Brain pericyte (primary cell): Measurements from ENCODE around the gene PHEX.

Experiments
- DNase-seq: peaks from one replicate; pipeline ENCODE4 v3.0.0-alpha.2; 2012; ENCODE audit warnings: low read depth, low spot score

The PHEX gene

DNA sequence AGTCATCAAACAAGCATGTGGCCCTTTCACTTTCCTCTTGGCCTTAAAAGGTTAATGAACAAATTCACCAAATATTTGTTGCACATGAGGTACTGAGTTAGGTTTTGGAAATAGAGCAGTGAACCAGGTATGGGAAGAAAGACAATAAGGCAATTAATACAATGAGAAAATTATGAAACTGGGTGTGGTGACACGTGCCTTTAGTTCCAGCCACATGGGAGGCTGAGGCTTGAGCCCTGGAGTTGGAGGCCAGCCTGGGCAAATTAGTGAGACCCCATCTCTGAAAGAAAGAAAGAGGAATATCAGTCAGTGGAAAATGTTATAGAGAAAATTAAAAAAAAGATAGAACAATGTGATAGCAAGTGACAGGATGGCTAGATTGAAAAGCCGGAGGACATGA is 8.1 kb downstream of the PHEX start:
- DNase-seq: no peak

DNA sequence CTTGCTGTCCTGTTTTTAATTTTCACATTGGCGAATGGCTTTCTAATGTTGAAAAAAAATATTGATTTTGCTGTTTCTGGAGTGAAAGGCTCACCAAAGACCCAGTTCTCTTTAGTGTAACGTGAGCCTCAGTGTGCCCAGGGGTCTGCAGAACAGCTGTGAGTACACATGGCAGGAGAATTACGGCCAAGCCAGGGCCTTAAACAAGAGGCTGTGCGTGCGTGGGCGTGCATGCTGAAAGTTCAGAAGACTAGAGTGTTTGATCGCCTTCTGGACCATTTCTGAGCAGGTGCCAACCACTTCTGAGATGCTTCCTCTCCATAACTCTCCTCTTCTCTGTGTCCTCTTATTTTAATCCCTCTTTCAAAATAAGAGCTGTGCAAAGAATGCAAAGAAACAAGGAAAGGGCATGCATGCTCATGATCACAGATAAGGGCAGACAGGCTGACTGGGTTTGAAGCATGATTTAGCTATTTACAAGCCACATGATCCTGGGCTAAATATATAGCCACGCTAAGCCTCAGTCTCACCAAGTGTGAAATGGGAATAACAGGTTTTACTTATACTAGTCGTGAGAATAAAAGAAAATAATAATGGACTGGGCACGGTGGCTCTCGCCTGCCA is 9.9 kb downstream of the PHEX start:
- DNase-seq: no peak

- no peak for DNase-seq
Measured at GRCh38 chrX:22043872-22044271, 11.7 kb downstream of the PHEX start.

GRCh38 chrX:22047468-22047867 is 15.3 kb downstream of the PHEX start:
- no peak for DNase-seq

- no peak for DNase-seq
Measured at GRCh38 chrX:22053481-22053880, 21.4 kb downstream of the PHEX start.

DNA sequence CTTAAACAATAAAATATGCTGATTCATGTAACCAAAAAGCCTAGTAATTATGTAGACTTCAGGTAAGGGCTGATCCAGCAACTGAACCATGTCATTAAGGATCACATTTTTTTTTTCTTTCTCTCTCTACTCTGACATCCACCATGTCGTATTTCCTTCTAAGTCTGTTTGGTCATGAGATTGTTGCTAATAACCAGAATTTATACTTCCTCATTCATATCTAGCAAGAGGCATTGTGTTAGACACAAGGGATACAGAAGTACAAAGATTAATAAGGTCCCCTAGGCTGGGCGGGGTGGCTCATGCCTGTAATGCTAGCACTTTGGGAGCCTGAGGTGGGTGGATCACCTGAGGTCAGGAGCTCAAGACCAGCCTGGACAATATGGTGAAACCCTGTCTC is 24.1 kb downstream of the PHEX start:
- no peak for DNase-seq

GRCh38 chrX:22057667-22058066 is 25.5 kb downstream of the PHEX start:
- DNase-seq: no peak

- no peak for DNase-seq
Measured at GRCh38 chrX:22059775-22060174, 27.6 kb downstream of the PHEX start.

DNA sequence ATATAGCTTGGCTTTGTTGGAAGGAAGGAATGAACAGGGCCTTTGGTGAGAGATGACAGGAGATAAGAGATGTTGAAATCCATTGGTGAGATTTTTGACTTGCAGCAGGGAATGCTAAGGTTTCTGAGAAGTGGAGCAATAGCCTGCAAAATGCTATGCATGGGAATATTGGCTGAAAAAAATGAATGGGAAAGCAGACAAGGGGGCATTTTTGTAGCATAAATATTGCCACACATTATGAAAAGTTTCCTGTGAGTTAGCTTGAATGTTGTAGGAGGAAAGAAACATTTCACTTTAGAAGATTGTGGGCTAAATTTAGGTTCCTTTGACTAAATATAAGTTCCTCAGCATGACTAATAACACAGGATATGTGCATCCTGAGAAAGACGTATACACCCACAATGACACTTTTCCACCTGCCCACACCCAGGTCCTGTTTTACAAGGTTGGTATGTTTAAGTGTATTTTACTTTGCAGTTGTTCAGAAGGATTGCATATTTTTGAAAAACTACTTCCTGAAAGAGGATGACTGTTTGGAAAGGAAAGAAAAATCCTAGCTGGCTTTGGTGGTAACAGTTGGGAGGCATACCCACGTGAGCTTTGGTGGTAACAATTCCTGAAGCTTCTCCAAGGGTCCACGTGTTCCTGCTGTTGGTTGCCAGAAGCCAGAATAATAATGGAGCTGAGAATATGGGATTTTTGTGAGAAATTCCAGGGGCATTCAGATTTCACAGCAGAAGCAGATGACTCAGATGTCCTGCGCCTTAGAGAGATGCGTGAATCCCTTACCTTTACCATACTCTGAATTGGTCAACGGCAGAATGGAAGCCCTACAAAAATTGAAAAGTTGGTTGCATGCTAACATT is 28.5 kb downstream of the PHEX start:
- no peak for DNase-seq

- no peak for DNase-seq
Measured at GRCh38 chrX:22063284-22063683, 31.2 kb downstream of the PHEX start.

DNA sequence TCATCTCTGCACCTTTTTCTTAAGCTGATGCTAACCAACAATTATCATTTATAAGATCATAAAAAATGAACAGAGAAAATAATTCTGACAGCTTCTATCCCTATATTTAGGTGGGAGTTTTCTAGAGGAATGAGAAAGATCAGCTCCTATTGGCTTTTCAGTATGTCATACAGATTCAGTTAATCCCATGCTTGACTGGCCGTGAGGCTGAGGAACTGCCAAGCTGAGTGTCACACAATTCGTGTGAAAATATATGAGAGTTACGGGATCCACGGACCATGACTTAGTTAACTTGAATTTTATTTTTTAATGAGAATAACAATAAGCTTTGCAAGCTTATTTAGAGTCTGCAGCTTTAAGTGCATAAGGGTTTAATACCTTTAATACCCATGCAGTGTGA is 37.5 kb downstream of the PHEX start:
- DNase-seq: no peak

DNA sequence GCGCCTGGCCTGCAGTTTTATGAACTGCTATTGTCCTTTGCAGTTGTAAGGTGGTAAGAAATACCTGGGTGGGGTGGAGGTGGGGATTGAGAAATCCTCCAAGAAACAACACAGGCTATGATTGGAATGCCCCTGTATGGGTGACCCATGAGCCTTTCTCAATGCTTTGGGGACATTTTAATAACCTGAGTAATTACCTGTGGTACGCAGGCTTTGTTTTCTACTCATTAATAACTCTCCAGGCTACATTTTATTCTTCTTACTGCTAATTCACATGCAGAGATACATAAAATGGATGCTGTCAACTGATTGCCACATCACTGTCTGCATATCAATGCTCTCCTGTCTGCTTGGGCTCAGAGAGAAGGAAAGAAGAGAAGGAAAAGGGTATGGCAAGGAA is 41.8 kb downstream of the PHEX start:
- DNase-seq: no peak

GRCh38 chrX:22078117-22078516 is 46.0 kb downstream of the PHEX start:
- DNase-seq: no peak

DNA sequence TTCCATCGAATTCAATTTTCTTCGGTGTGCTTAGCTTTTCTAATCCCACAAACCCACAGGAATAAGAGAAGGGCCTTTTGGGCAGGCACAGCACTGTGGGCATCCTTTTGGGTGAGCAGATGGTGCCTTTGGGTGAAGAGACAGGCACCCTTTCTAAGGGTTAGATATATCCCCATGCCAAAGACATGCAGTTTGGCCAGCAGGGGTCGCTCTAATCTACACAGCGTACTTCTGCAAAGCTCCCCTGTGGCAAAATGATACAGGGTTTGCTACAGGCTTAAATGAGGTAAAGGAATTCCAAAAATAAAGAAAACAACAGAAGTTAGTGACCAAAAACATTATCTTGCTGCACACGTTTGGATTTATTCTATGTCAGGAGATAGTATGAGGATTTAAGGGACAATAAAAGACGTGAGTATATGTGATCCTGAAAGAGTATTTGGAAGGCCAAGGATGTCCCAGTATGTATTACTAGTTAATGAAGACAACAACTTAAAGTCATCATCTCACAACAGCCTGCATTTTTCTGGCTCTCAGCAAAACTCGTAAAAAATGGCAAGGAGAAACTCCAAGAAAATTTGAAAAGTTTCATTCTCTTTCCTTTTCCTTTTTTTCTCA is 49.5 kb downstream of the PHEX start:
- no peak for DNase-seq

DNA sequence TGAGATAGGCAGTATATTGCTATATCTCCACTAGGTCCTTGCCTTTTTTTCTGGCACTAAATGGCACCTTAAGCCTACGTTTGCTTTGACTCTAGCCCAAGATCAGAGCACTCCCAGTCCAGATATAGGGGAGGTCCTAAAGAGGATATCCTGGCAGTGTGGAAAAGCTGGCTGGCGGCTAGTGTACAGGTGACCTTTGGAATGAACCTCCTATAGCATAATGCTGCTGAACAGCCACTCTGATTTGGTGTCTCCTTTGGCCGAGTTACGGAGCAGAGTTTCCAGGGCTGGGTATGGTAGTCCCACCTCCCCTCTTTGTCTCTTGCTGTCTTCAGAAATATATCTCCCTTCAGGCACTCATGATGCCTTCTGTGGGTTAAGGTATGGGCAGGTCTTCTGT is 53.9 kb downstream of the PHEX start:
- no peak for DNase-seq

DNA sequence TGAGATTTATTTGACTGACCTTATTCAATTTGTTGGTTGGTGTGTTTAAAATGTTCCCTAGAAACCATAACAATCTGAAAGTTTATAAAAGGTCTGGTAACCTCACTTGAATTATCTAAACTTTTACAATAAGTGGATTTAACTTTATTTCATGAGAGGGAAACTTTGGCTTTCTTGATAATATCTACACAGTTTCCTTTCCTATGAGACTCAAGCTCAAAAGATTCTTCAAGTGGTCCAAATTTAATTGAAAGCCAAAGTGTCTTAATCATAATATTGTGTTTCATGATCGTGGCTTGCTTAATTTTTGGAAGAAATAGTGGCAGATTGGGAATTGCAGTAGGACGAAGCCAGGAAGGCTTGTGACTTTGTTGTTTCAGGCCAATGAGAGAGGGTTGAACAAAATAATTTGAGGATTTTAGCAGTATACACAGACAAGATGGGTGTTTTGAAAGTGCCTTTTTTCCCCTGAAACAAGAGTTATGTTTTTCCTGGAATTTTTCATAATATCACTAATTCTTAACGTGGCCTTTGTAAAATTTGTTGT is 55.0 kb downstream of the PHEX start:
- DNase-seq: no peak

GRCh38 chrX:22088326-22088725 is 56.2 kb downstream of the PHEX start:
- DNase-seq: no peak

DNA sequence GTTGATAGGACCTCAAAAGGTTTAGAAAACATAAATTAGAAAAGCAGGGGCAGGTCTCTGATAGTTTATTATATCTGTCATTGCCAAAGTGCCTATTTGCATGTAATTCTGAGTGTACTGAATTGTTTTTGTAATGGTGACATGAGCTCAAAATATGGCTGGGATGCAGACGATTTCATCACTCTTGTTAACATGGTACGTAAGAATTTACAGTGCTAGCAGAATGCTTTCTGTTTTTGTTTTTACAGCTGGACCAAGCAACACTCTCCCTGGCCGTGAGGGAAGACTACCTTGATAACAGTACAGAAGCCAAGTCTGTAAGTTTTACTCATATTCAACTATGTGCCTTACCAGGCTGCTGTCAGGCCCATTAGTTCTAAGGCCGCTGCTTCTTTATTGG is 58.1 kb downstream of the PHEX start:
- DNase-seq: peak; percentile 51

- no peak for DNase-seq
Measured at GRCh38 chrX:22093550-22093949, 61.4 kb downstream of the PHEX start.

- DNase-seq: no peak
Measured at GRCh38 chrX:22095286-22095685, 63.2 kb downstream of the PHEX start.

GRCh38 chrX:22095856-22096255 is 63.7 kb downstream of the PHEX start:
- DNase-seq: no peak

DNA sequence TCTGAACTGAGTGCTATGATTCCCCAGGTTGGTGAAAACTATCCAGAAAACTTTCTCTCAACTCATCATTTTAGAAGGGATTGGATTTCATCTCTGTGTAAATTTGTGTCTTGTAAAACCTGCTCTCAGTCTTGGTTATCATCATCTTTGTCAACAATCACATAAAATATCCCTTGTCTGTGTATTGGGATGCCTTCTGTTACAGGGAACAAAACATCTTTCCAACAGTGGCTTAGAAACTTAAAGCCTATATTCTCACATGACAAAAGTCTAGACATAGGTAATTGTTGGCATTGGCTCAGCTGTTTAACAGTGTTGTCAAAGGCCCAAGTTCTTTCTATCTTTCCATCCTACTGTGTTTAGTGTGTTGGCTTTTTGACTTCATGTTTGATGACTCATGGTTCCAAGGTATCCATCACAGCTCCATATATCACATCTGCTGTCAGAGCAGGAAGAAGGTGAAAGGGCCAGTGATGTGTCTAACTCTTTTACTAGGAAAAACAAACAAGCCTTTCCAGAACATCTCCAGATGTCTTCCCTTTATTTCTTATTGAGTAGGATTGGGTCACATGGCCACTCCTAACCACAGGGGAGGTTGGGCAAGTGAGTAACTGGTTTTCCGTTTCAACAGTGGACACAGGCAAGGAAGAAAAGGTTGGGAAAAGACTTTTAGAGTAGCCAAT is 65.0 kb downstream of the PHEX start:
- DNase-seq: peak; percentile 29
